ENCODE results near the gene CNIH1. TPM values are rescaled to one million over a fixed set of nuclear protein-coding genes. Genes with fewer than 3 reads are reported as not detected.

Gene CNIH1
- total RNA-seq, 4 donors from 2014 or later, result 73.4 to 176 (median 136) TPM

- ATAC-seq, result no peak
- in situ Hi-C loops (cut with MboI; ENCODE audit: low sequenced_read_pairs in 4 of 4) (no loop called here), intact Hi-C loops (cut with DNase I; ENCODE audit: low total_unique reads) (no loop called here)
- peaks cover 19 to 34% of the 10 kb centered on the region in 2 donors for H3K4me1 ChIP-seq
- H3K4me3 ChIP-seq, result no peak overlapping the region
- H3K36me3 ChIP-seq, result no peaks in the 10 kb centered on the region
- TF ChIP-seq CTCF (IDR thresholded peaks at IDR 0.05 in 4 of 5, conservative IDR thresholded peaks at IDR 0.05 in 1 of 5) (no peak), POLR2A (IDR thresholded peaks at IDR 0.05) (no peak)
- no peak for DNase-seq
- no peaks in the 10 kb centered on the region for H3K27me3 ChIP-seq
- H3K9me3 ChIP-seq, result no peaks in the 10 kb centered on the region
- H3K27ac ChIP-seq, result no peak overlapping the region
Observed at GRCh38 chr14:54483846-54484245, 42.7 kb upstream of the CNIH1 start.

- Histone ChIP-seq H3K27ac (no peak overlapping the region), H3K4me1 (peaks cover 23 to 34% of the 10 kb centered on the region in 2 donors), H3K27me3 (no peaks in the 10 kb centered on the region), H3K4me3 (no peak overlapping the region), H3K36me3 (peaks cover 0 to 3% of the 10 kb centered on the region in 2 donors), H3K9me3 (no peaks in the 10 kb centered on the region)
- intact Hi-C loops (cut with DNase I; ENCODE audit: low total_unique reads), result no loop called here
- DNase-seq (no peak), ATAC-seq (no peak)
- in situ Hi-C loops (cut with MboI; ENCODE audit: low sequenced_read_pairs in 4 of 4), result no loop called here
- TF ChIP-seq CTCF (IDR thresholded peaks at IDR 0.05 in 4 of 5, conservative IDR thresholded peaks at IDR 0.05 in 1 of 5), result no peak
- TF ChIP-seq POLR2A (IDR thresholded peaks at IDR 0.05), result no peak
Observed at GRCh38 chr14:54483073-54483745, 42.0 kb upstream of the CNIH1 start.

GRCh38 chr14:54481695-54482094 lies 40.5 kb upstream of the CNIH1 start:
- DNase-seq (no peak), ATAC-seq (no peak)
- Histone ChIP-seq H3K27ac (no peak overlapping the region), H3K9me3 (no peaks in the 10 kb centered on the region), H3K27me3 (no peaks in the 10 kb centered on the region), H3K36me3 (peaks cover 0 to 10% of the 10 kb centered on the region in 2 donors), H3K4me3 (no peak overlapping the region), H3K4me1 (peaks cover 11 to 22% of the 10 kb centered on the region in 2 donors)
- no peak for TF ChIP-seq POLR2A (IDR thresholded peaks at IDR 0.05)
- in situ Hi-C loops (cut with MboI; ENCODE audit: low sequenced_read_pairs in 4 of 4) (no loop called here), intact Hi-C loops (cut with DNase I; ENCODE audit: low total_unique reads) (no loop called here)

- no peak for TF ChIP-seq POLR2A (IDR thresholded peaks at IDR 0.05)
- no peak for TF ChIP-seq CTCF (IDR thresholded peaks at IDR 0.05 in 4 of 5, conservative IDR thresholded peaks at IDR 0.05 in 1 of 5)
- no peak overlapping the region for H3K4me3 ChIP-seq
- H3K36me3 ChIP-seq, result peaks cover 0 to 11% of the 10 kb centered on the region in 2 donors
- no peak overlapping the region for H3K27ac ChIP-seq
- peaks cover 10 to 16% of the 10 kb centered on the region in 2 donors for H3K4me1 ChIP-seq
- in situ Hi-C loops (cut with MboI; ENCODE audit: low sequenced_read_pairs in 4 of 4), result no loop called here
- DNase-seq, result no peak
- ATAC-seq, result no peak
- H3K27me3 ChIP-seq, result no peaks in the 10 kb centered on the region
- H3K9me3 ChIP-seq, result no peaks in the 10 kb centered on the region
- intact Hi-C loops (cut with DNase I; ENCODE audit: low total_unique reads), result no loop called here
Observed at GRCh38 chr14:54480830-54481562, 39.8 kb upstream of the CNIH1 start.

GRCh38 chr14:54478636-54479215 lies 37.6 kb upstream of the CNIH1 start:
- Histone ChIP-seq H3K4me1 (peaks cover 2 to 10% of the 10 kb centered on the region in 2 donors), H3K4me3 (no peak overlapping the region), H3K9me3 (no peaks in the 10 kb centered on the region), H3K27me3 (no peaks in the 10 kb centered on the region), H3K27ac (no peak overlapping the region), H3K36me3 (peaks cover 0 to 11% of the 10 kb centered on the region in 2 donors)
- intact Hi-C loops (cut with DNase I; ENCODE audit: low total_unique reads) (no loop called here), in situ Hi-C loops (cut with MboI; ENCODE audit: low sequenced_read_pairs in 4 of 4) (no loop called here)
- ATAC-seq, result no peak
- TF ChIP-seq CTCF (IDR thresholded peaks at IDR 0.05 in 4 of 5, conservative IDR thresholded peaks at IDR 0.05 in 1 of 5), result no peak
- TF ChIP-seq POLR2A (IDR thresholded peaks at IDR 0.05), result no peak
- no peak for DNase-seq
